Body of pancreas (tissue), 4 donors: ENCODE measurements around the gene ASPG.

ENCODE experiments used
- POLR2A ChIP-seq, 3 donors: fragments of 450-650 bp; IDR thresholded peaks; one replicate each; pipeline ENCODE4 v1.6.1; 2016; ENCODE audit warnings: antibody characterized with exemption in 3 of 3, mild to moderate bottlenecking in 2 of 3
- TF ChIP-seq, protein P1 (sequence below), 7 experiments: fragments of 450-650 bp in 4 of 7; fragments of 200-600 bp in 3 of 7; sonication (generic) in 3 of 7; IDR thresholded peaks; one replicate each; pipeline ENCODE4 v1.5.1; 2016 to 2019; ENCODE audit warnings: antibody characterized with exemption in 7 of 7

GRCh38 chr14:104151026-104151381, 65.5 kb downstream of the ASPG start:
- TF ChIP-seq, protein P1, sequence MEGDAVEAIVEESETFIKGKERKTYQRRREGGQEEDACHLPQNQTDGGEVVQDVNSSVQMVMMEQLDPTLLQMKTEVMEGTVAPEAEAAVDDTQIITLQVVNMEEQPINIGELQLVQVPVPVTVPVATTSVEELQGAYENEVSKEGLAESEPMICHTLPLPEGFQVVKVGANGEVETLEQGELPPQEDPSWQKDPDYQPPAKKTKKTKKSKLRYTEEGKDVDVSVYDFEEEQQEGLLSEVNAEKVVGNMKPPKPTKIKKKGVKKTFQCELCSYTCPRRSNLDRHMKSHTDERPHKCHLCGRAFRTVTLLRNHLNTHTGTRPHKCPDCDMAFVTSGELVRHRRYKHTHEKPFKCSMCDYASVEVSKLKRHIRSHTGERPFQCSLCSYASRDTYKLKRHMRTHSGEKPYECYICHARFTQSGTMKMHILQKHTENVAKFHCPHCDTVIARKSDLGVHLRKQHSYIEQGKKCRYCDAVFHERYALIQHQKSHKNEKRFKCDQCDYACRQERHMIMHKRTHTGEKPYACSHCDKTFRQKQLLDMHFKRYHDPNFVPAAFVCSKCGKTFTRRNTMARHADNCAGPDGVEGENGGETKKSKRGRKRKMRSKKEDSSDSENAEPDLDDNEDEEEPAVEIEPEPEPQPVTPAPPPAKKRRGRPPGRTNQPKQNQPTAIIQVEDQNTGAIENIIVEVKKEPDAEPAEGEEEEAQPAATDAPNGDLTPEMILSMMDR (IDR thresholded peaks at IDR 0.05), result no peak
- TF ChIP-seq POLR2A (IDR thresholded peaks at IDR 0.05), result no peak
